ENCODE measurements around the gene ATF7.
A peak's percentile ranks its signal among the peaks of the same experiment; 100 is the strongest.

GRCh38 chr12:53476769-53477209 lies 149.4 kb downstream of the ATF7 start:
- TF ChIP-seq CTCF (IDR thresholded peaks at IDR 0.05; ENCODE audit: borderline replicate concordance, extremely low read depth, low read length, poor library complexity, severe bottlenecking) (peak; percentile 56), EZH2 (IDR thresholded peaks at IDR 0.05; ENCODE audit: borderline replicate concordance, low read depth, low read length, severe bottlenecking) (no peak)

Data from DND-41 (cell line).